ENCODE results near the gene PLA2G4D. TPM values are rescaled to one million over a fixed set of nuclear protein-coding genes. Genes with fewer than 3 reads are reported as not detected.

Gene PLA2G4D
- total RNA-seq, 1 donor from 2014 or later, result not detected

DNA sequence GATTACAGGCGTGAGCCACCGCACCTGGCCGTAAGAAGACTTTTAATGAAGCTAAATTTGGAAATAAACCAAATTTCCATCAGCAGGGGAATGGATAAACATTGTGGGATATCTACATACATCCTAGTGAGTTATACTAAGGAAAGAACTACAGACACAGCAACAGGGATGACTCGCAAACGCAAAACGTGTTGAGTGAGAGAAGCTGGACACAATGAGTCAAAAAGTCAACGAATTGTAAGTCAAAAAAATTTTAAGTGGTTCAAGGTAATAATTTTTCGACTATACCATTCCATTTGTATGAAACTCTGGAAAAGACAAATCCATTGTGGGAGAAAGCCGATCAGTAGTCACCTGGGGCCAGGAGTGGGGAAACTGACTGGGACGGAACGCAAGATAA is 42.2 kb upstream of the PLA2G4D start:
- H3K4me1 Mint-ChIP-seq (ENCODE audit: unreplicated experiment), result peaks cover 10% of the 10 kb centered on the region
- TF ChIP-seq, protein P1, sequence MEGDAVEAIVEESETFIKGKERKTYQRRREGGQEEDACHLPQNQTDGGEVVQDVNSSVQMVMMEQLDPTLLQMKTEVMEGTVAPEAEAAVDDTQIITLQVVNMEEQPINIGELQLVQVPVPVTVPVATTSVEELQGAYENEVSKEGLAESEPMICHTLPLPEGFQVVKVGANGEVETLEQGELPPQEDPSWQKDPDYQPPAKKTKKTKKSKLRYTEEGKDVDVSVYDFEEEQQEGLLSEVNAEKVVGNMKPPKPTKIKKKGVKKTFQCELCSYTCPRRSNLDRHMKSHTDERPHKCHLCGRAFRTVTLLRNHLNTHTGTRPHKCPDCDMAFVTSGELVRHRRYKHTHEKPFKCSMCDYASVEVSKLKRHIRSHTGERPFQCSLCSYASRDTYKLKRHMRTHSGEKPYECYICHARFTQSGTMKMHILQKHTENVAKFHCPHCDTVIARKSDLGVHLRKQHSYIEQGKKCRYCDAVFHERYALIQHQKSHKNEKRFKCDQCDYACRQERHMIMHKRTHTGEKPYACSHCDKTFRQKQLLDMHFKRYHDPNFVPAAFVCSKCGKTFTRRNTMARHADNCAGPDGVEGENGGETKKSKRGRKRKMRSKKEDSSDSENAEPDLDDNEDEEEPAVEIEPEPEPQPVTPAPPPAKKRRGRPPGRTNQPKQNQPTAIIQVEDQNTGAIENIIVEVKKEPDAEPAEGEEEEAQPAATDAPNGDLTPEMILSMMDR (conservative IDR thresholded peaks at IDR 0.05), result no peak
- peaks cover 18% of the 10 kb centered on the region for H3K27me3 Mint-ChIP-seq
- DNase-seq (ENCODE audit: extremely low spot score, unreplicated experiment), result no peak
- no peak overlapping the region for H3K4me3 Mint-ChIP-seq
- no peaks in the 10 kb centered on the region for H3K36me3 Mint-ChIP-seq
- no peaks in the 10 kb centered on the region for H3K9me3 Mint-ChIP-seq
- no peak overlapping the region for H3K27ac Mint-ChIP-seq

DNA sequence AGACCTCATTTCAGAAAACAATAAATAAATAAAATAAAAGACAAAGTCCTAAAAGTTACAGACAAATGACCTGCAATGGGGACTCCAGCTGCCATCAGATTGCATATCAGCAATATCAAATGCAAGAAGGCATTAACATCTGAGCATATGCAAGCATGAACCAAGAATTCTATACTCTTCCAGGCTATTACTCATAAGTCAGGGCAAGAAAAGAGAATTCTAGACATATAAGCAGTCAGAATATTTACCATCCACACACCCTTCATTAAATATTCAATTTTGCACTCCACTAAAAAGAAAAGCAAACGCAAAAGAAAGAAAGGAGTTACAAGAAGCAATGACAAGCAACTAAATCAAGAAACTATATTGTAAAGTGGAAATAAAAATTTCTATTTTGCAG is 41.0 kb upstream of the PLA2G4D start:
- TF ChIP-seq, protein P1 (conservative IDR thresholded peaks at IDR 0.05), result no peak
- no peak for DNase-seq (ENCODE audit: extremely low spot score, unreplicated experiment)
- Mint-ChIP-seq H3K36me3 (no peaks in the 10 kb centered on the region), H3K27ac (no peak overlapping the region), H3K4me1 (ENCODE audit: unreplicated experiment) (peaks cover 12% of the 10 kb centered on the region), H3K9me3 (no peaks in the 10 kb centered on the region), H3K27me3 (peaks cover 21% of the 10 kb centered on the region), H3K4me3 (no peak overlapping the region)

DNA sequence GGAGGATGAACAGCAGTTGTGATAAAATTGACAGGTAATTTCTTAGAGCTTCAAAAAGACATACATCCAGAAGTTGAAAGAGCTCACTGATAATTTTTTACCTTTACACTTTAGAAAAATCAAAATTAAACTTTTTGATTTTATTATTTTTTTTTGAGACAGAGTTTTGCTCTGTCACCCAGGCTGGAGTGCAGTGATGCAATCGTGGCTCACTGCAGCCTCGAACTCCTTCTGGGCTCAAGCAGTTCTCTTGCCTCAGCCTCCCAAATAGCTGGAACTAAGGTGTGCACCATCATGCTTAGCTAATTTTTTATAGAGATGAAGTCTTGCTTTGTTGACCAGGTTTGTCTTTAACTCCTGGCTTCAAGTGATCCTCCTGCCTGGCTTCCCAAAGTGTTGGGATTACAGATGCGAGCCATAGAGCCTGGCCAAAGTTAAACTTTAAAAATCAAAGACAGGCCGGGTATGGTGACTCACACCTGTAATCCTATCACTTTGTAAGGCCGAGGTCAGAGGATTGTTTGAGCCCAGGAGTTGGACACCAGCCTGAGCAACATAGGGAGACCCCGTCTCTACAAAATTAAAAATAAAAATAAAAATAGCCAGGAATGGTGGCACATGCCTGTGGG is 40.4 kb upstream of the PLA2G4D start:
- H3K27me3 Mint-ChIP-seq, result peaks cover 22% of the 10 kb centered on the region
- TF ChIP-seq, protein P1 (conservative IDR thresholded peaks at IDR 0.05), result no peak
- H3K4me3 Mint-ChIP-seq, result no peak overlapping the region

DNA sequence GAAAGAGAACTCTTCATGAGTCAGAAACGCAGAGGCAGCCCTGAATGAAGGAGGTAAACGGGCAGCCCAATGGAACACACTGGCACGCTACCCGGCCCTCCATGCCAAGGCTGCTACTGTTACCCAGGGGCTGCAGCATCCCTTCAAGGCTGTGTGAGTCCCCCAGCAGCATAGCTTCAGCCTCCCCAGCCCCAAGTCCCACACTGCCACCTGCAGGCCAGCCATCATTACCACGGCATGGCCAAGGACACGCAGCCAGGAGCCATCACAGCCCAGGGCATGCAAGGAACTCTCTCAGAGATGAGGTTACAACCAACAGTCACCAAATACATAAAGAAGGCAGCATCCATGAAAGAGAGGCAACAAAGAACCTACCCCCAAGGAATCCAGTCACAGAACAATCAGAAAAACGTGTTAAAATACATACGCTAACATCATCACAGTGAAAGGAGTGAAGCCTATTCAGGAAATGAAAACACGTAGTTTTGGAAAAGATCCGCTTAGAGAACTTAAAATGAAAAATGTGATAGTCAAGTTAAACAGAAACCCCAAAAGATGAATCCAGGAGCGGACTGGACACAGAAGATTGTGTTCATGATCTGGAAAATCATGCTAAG is 39.6 kb upstream of the PLA2G4D start:
- H3K4me1 Mint-ChIP-seq (ENCODE audit: unreplicated experiment), result peaks cover 12% of the 10 kb centered on the region
- H3K36me3 Mint-ChIP-seq, result no peaks in the 10 kb centered on the region
- no peak for DNase-seq (ENCODE audit: extremely low spot score, unreplicated experiment)
- TF ChIP-seq, protein P1 (conservative IDR thresholded peaks at IDR 0.05), result peak; percentile 67
- no peak overlapping the region for H3K4me3 Mint-ChIP-seq
- no peaks in the 10 kb centered on the region for H3K9me3 Mint-ChIP-seq
- no peak overlapping the region for H3K27ac Mint-ChIP-seq
- H3K27me3 Mint-ChIP-seq, result peaks cover 23% of the 10 kb centered on the region

More for the DNA sequence above, 40.4 kb upstream of the PLA2G4D start:
- H3K9me3 Mint-ChIP-seq, result no peaks in the 10 kb centered on the region
- peak; percentile 31 for DNase-seq (ENCODE audit: extremely low spot score, unreplicated experiment)
- no peak overlapping the region for H3K27ac Mint-ChIP-seq
- peaks cover 12% of the 10 kb centered on the region for H3K4me1 Mint-ChIP-seq (ENCODE audit: unreplicated experiment)
- H3K36me3 Mint-ChIP-seq, result no peaks in the 10 kb centered on the region

DNA sequence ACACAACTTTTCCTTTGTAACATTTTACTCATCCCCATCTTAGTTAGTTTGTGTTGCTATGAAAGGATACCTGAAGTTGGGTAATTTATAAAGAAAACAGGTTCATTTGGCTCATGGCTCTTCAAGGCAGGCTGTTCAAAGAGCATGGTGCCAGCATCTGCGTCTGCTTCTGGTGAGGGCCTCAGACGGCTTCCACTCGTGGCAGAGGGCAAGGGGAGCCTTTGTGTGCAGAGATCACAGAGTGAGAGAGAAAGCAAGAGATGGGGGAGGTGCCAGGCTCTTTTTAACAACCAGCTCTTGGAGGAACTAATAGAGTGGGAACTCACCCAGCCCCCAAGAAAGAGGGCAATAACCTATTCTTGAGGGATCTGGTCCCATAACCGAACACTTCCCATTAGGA is 39.0 kb upstream of the PLA2G4D start:
- Mint-ChIP-seq H3K27me3 (peaks cover 22% of the 10 kb centered on the region), H3K4me1 (ENCODE audit: unreplicated experiment) (peaks cover 12% of the 10 kb centered on the region), H3K9me3 (no peaks in the 10 kb centered on the region), H3K27ac (no peak overlapping the region), H3K36me3 (no peaks in the 10 kb centered on the region), H3K4me3 (no peak overlapping the region)
- TF ChIP-seq, protein P1 (conservative IDR thresholded peaks at IDR 0.05), result no peak
- DNase-seq (ENCODE audit: extremely low spot score, unreplicated experiment), result no peak

All from type B pancreatic cell (in vitro differentiated cells).